ENCODE data around the gene MARCHF7. TPM values are rescaled to one million over a fixed set of nuclear protein-coding genes. Genes with fewer than 3 reads are reported as not detected.

The MARCHF7 gene
- total and polyA plus RNA-seq, 2 of the 8 experiments (the other 6 are each of a cell fraction or from before 2014, with no cell fraction given) = 18.3 to 116 TPM

- TF ChIP-seq SP4 (IDR thresholded peaks at IDR 0.05; ENCODE audit: low read length) (peak; percentile 77; the same call in 1 of the 2 replicates), RFX5 (IDR thresholded peaks at IDR 0.05; ENCODE audit: borderline replicate concordance, low read depth, low read length) (no peak), SIX5 (IDR thresholded peaks at IDR 0.05; ENCODE audit: low read depth, low read length) (no peak), CHD2 (IDR thresholded peaks at IDR 0.05; ENCODE audit: low read length) (peak; percentile 99), MAX (IDR thresholded peaks at IDR 0.05) (peak; percentile 26), SP1 (IDR thresholded peaks at IDR 0.05; ENCODE audit: low read depth, low read length) (no peak; the same call in 1 of the 2 replicates), TCF12 (IDR thresholded peaks at IDR 0.05; ENCODE audit: low read depth, low read length) (no peak; the same call in 1 of the 2 replicates), SUZ12 (IDR thresholded peaks at IDR 0.05; ENCODE audit: low read length) (no peak), USF2 (IDR thresholded peaks at IDR 0.05; ENCODE audit: low read length) (no peak), SAP30 (IDR thresholded peaks at IDR 0.05; ENCODE audit: insufficient read depth, insufficient replicate concordance, low read length) (no peak), TAF1 (IDR thresholded peaks at IDR 0.05; ENCODE audit: low read depth, low read length) (peak; percentile 96), TAF7 (optimal IDR thresholded peaks at IDR 0.05; ENCODE audit: borderline replicate concordance, low read depth, low read length) (peak; percentile 92), TEAD4 (IDR thresholded peaks at IDR 0.05; ENCODE audit: low read depth, low read length) (no peak), NANOG (IDR thresholded peaks at IDR 0.05; ENCODE audit: insufficient read depth, low read depth, low read length, poor library complexity, severe bottlenecking) (no peak), RAD21 (IDR thresholded peaks at IDR 0.05 in 1 of 2, conservative IDR thresholded peaks at IDR 0.05 in 1 of 2; ENCODE audit: low read depth in 2 of 2, low read length in 2 of 2) (peak; percentile 64 to 70), RNF2 (IDR thresholded peaks at IDR 0.05; ENCODE audit: borderline replicate concordance, low read depth, low read length, missing control alignments, poor library complexity, severe bottlenecking) (no peak), EZH2 (IDR thresholded peaks at IDR 0.05; ENCODE audit: low read depth, low read length, severe bottlenecking) (no peak), GTF2F1 (IDR thresholded peaks at IDR 0.05; ENCODE audit: borderline replicate concordance, low read depth, low read length) (peak; percentile 56; the same call in 1 of the 2 replicates), SP2 (IDR thresholded peaks at IDR 0.05; ENCODE audit: low read length) (no peak), CBX8 (IDR thresholded peaks at IDR 0.05; ENCODE audit: borderline replicate concordance, low read depth, low read length) (no peak), CTBP2 (IDR thresholded peaks at IDR 0.05; ENCODE audit: borderline replicate concordance, insufficient read depth, insufficient read length, low read length) (no peak), NRF1 (IDR thresholded peaks at IDR 0.05; ENCODE audit: low read depth, low read length) (no peak)
Measured at GRCh38 chr2:159712143-159712928, at the start of gene MARCHF7 (continued).

All from H1 (cell line).